HG02885 (cell line): ENCODE results near the gene SLC13A1.
"Not testable (repeated sequence)": the region's sequence is repeated elsewhere in the genome, so short reads cannot be mapped to it uniquely, and the experiment has no call there.

Experiments
- ATAC-seq: cut with Tn5 transposase; IDR thresholded peaks from one replicate; pipeline ENCODE4 v1.9.1; 2021; ENCODE audit warnings: mild to moderate bottlenecking; ENCODE audit not compliant: unreplicated experiment, poor library complexity

SLC13A1 gene

GRCh38 chr7:123199883-123200282 lies at the start of gene SLC13A1:
Gene SLC13A1, minus strand, starts transcription at chr7:123199969. Its CDS starts 23 bp downstream, at chr7:123199946.
- no peak for ATAC-seq

GRCh38 chr7:123244768-123245167 lies 45.0 kb upstream of the SLC13A1 start:
- ATAC-seq: no peak

GRCh38 chr7:123242467-123243092 lies 42.8 kb upstream of the SLC13A1 start:
- ATAC-seq: peak; percentile 45

GRCh38 chr7:123241809-123242208 lies 42.0 kb upstream of the SLC13A1 start:
- no peak for ATAC-seq

GRCh38 chr7:123231021-123232000 lies 31.5 kb upstream of the SLC13A1 start:
- ATAC-seq: no peak

DNA sequence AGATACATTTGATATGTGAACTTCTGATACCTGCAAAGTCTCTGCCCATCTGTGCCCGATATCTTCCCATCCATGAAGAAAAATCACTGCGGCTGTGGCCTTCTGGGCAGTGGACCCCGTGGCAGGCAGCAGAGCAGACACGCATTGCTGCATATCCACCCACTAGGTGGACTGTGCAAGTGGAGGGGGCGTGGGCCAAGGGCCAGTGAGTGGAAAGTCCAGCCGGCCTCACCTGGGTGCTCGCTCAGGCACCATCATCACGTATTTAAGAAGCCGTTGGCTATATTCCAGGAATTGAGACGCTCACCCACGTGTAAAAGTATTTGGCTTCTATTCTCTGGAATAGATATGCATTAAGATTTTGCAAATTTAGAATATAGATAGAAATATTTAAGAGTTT lies 30.8 kb upstream of the SLC13A1 start:
- no peak for ATAC-seq

DNA sequence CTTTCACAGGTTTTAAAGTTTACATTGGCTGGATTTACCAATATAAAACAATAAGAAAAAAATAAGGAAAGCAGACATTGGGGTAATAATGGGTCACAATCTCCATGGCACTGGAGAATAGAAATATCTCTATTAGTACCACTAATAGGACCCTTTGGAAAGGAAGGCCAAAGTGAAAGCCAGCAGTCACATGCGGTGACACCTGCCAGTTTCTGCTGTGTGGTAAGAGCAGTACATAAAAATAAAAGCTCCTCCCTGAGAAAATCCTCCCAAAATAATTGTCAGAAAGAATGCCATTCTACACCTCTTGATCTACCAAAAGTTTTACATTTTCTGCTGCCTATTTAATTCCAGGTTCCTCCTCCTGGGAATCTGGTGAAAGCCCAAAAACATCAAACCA lies 30.4 kb upstream of the SLC13A1 start:
- no peak for ATAC-seq

GRCh38 chr7:123229426-123229825 lies 29.7 kb upstream of the SLC13A1 start:
- ATAC-seq: no peak

DNA sequence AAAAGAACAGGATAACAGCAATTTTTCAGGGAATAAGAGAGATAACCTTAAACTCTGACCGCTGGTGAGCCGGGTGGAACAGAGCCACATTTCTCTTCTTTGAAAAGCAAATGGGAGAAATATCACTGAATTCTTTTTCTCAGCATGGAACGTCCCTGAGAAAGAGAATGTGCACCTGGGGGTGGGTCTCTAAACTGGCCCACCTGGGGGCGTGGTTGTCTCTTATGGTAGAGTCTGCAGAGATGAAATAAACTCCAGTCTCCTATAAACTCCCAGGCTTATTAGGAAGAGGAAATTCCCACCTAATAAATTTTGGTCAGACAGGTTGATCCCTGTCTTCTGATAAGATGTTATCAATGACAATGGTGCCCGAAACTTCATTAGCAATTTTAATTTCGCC lies 27.9 kb upstream of the SLC13A1 start:
- ATAC-seq: not testable (repeated sequence)

- no peak for ATAC-seq
Observed at GRCh38 chr7:123220396-123220795, 20.6 kb upstream of the SLC13A1 start.

DNA sequence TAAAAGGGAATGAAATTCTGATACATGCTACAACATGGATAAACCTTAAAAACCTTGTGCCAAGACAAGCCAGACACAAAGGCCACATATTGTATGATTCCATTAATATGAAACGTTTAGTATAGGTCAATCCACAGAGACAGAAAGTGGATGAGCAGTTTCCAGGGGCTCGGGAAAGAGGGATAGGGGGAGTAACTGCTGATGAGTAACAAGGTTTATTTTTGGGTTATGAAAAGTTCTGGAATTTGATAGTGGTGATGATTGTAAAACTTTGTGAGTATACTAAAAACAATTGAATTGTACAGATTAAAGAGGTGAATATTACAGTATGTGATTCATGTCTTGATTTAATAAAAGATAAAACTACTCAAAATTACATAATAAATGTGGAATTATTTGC lies 19.1 kb upstream of the SLC13A1 start:
- no peak for ATAC-seq

- no peak for ATAC-seq
Observed at GRCh38 chr7:123216825-123217224, 17.1 kb upstream of the SLC13A1 start.

DNA sequence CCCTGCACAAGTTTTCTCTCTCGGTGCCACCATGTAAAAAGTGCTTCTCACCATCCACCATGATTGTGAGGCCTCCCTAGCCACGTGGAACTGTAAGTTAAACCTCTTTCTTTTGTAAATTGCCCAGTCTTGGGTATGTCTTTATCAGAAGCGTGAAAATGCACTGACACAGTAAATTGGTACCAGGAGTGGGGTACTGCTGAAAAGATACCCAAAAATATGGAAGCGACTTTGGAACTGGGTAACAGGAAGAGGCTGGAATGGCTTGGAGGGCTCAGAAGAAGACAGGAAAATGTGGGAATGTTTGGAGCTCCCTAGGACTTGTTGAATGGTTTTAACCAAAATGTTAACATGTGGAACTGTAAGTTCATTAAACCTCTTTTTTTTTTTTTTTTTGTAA lies 15.6 kb upstream of the SLC13A1 start:
- no peak for ATAC-seq

DNA sequence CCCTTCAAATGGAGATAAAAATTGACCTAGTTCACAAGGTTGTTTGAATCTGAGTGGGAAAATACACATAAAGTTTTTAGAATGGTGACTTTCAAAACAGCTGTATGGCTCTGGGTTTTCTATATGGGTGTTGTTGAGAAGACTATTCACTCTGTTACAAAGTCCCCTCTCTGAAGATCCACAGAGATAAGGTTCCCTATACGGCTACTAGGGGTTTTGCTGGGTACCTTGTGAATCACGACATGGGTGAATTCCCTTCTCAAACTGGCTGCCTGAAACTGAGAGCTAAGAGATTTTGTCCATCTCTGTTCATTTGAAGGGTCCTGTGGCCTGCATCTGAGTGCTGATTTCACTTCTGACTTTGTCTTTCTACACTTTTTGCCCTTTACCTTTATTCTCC lies 11.8 kb upstream of the SLC13A1 start:
- ATAC-seq: no peak

DNA sequence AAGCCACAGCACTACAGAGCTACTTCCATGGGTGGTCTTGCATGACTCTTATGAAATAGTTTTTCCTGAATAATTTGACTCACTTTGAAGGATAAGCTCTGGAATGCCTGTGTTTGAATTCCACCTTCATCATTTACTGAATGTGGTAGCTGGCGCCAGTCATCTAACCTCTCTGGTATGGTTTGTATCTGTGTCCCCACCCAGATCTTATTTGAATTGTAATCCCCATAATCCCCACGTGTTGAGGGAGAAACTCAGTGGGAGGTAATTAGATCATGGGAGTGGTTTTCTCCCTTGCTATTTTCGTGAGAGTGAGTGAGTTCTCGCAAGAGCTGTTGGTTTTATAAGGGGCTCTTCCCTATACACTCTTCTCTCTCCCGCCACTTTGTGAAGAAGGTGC lies 11.2 kb upstream of the SLC13A1 start:
- ATAC-seq: no peak

GRCh38 chr7:123209786-123210185 lies 10.0 kb upstream of the SLC13A1 start:
- no peak for ATAC-seq

- ATAC-seq: no peak
Observed at GRCh38 chr7:123208793-123209192, 9.0 kb upstream of the SLC13A1 start.

DNA sequence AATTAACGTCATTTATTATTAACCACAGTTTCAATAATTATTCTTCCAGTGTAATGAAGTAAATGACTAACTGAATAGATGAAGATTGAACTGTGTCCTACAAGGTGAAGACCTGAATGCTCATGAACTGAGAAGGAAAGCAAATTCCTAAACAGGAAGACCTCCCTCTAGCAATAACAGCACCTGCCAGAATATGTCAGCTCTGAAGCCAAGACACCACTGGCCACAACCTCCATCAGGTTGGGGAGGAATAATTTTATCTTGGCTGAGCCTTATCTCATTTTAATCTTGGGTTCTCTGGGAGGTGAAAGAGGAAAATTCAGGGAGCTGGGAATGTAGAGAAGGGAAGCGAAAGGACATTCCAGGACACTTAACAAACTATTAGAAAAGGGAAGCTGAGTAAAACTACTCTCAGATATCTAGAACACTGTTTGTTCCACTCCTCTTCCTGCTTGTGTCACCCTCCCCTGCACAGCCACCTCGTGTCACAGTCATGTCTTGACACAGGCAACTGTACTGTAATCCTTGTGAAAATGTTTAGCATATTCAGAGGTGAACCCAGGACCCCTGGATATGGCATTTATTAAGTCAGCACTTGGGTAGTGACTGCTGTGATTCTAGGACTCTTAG lies 4.6 kb upstream of the SLC13A1 start:
- ATAC-seq: peak; percentile 41

DNA sequence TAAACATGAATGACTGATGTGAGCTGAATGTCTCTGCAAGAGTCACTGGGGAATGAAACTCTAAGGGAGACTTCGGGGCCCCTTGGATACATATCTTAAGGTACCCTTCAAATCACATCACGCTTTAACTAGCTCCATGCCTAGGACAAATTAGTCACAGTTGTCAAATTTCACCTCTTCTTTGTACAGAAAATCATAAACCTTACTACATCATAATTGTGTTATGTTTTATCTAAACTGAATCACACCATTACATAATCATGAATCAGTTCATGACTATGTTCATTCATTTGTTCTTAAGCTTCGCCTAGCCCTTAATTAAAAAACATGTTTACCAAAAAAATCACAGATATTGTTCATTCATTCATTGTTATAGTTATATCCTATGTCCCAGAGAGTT lies 2.1 kb upstream of the SLC13A1 start:
- no peak for ATAC-seq

- ATAC-seq: no peak
Observed at GRCh38 chr7:123198668-123199652, 809 bp downstream of the SLC13A1 start.
